Measurements from ENCODE around the gene TPX2.
A peak's percentile ranks its signal among the peaks of the same experiment; 100 is the strongest.

Gene TPX2

GRCh38 chr20:31705598-31706597, 33.2 kb upstream of the TPX2 start:
- no peak for DNase-seq (ENCODE audit: low read depth)
- H3K4me3 ChIP-seq (ENCODE audit: low read depth, low read length) = no peak overlapping the region

- no peak for DNase-seq (ENCODE audit: low read depth)
- H3K4me3 ChIP-seq (ENCODE audit: low read depth, low read length) = no peak overlapping the region
Observed at GRCh38 chr20:31706607-31707257, 32.4 kb upstream of the TPX2 start.

- no peak overlapping the region for H3K4me3 ChIP-seq (ENCODE audit: low read depth, low read length)
- no peak for DNase-seq (ENCODE audit: low read depth)
Observed at GRCh38 chr20:31707258-31707615, 31.9 kb upstream of the TPX2 start.

GRCh38 chr20:31707994-31708735, 30.9 kb upstream of the TPX2 start:
- no peak overlapping the region for H3K4me3 ChIP-seq (ENCODE audit: low read depth, low read length)
- no peak for DNase-seq (ENCODE audit: low read depth)

- no peak overlapping the region for H3K4me3 ChIP-seq (ENCODE audit: low read depth, low read length)
- DNase-seq (ENCODE audit: low read depth) = no peak
Observed at GRCh38 chr20:31708736-31709534, 30.2 kb upstream of the TPX2 start.

- no peak overlapping the region for H3K4me3 ChIP-seq (ENCODE audit: low read depth, low read length)
- no peak for DNase-seq (ENCODE audit: low read depth)
Observed at GRCh38 chr20:31709939-31710338, 29.2 kb upstream of the TPX2 start.

- no peak overlapping the region for H3K4me3 ChIP-seq (ENCODE audit: low read depth, low read length)
- DNase-seq (ENCODE audit: low read depth) = no peak
Observed at GRCh38 chr20:31710423-31711108, 28.5 kb upstream of the TPX2 start.

- DNase-seq (ENCODE audit: low read depth) = no peak
- H3K4me3 ChIP-seq (ENCODE audit: low read depth, low read length) = no peak overlapping the region
Observed at GRCh38 chr20:31711179-31712111, 27.6 kb upstream of the TPX2 start.

- DNase-seq (ENCODE audit: low read depth) = no peak
- H3K4me3 ChIP-seq (ENCODE audit: low read depth, low read length) = no peak overlapping the region
Observed at GRCh38 chr20:31712112-31712553, 27.0 kb upstream of the TPX2 start.

GRCh38 chr20:31712564-31713311, 26.4 kb upstream of the TPX2 start:
- peak overlapping the region; percentile 27 for H3K4me3 ChIP-seq (ENCODE audit: low read depth, low read length)
- peak; percentile 84 for DNase-seq (ENCODE audit: low read depth)

- H3K4me3 ChIP-seq (ENCODE audit: low read depth, low read length) = peak overlapping the region; percentile 27
- peak; percentile 73 for DNase-seq (ENCODE audit: low read depth)
Observed at GRCh38 chr20:31713312-31714273, 25.5 kb upstream of the TPX2 start.

- H3K4me3 ChIP-seq (ENCODE audit: low read depth, low read length) = no peak overlapping the region
- no peak for DNase-seq (ENCODE audit: low read depth)
Observed at GRCh38 chr20:31715766-31716165, 23.3 kb upstream of the TPX2 start.

GRCh38 chr20:31716351-31716750, 22.7 kb upstream of the TPX2 start:
- DNase-seq (ENCODE audit: low read depth) = no peak
- H3K4me3 ChIP-seq (ENCODE audit: low read depth, low read length) = no peak overlapping the region

- no peak for DNase-seq (ENCODE audit: low read depth)
- no peak overlapping the region for H3K4me3 ChIP-seq (ENCODE audit: low read depth, low read length)
Observed at GRCh38 chr20:31716818-31717477, 22.1 kb upstream of the TPX2 start.

- DNase-seq (ENCODE audit: low read depth) = no peak
- no peak overlapping the region for H3K4me3 ChIP-seq (ENCODE audit: low read depth, low read length)
Observed at GRCh38 chr20:31717478-31718201, 21.4 kb upstream of the TPX2 start.

All from skeletal muscle cell (primary cell).